SIG-M5 treated with dmso at 0.1 percent for 504 hours (cell line): ENCODE measurements around the gene WDR43.

ENCODE experiments used
- DNase-seq: peaks from one replicate; lab custom pipeline; 2025; ENCODE audit not compliant: unreplicated experiment; lab: John Stamatoyannopoulos, UW

The WDR43 gene

DNA sequence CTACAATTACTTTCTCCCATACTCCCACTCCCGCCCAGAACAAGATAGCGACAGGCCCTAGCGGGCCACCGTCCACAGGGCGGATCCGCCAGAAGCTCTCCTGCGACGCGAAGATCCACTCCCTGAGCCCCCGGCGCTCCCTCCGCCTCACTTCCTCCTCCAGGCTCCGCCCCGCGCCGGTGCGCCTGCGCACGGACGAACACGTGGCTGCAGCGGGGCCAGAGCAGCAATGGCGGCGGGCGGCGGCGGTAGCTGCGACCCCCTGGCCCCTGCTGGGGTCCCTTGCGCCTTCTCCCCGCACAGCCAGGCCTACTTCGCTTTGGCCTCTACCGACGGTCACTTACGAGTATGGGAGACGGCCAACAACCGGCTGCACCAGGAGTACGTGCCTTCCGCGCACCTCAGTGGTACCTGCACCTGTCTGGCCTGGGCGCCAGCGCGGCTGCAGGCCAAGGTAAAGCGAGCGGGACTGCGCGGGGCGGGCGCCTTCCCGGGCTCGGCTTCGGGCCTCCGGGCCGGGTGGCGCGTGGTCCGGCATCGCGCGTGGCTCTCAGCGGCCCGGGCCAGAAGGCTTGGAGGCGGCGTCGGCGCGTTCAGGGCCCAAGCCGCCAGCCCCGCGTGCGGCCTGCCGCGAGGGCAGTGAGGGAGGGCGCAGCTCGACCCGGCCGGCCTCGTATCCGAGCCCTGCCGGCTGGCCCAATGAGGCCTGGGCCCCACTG lies at the start of gene WDR43:
WDR43 (plus strand) TSS at position 198 of the 719 bp plus-strand sequence; CDS start at position 230, 32 bp downstream.
- DNase-seq: peak; percentile 99

DNA sequence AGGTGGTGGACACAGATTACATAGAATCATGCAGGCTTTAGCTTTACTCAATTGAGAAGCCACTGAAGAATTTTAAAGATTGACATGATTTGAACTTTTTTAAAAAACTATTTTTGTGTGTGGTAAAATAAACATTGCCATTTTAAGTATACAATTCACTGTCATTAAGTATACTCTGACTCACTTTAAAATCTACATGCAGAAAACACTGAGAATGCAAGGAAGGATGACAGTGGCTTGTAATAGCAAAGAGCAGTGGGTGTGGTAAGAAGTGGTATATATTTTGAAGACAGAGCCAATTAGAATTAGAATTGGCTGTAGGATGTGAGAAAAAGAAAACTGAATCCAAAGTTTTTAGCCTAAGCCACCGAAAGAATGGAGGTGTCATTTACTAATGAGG lies 39.3 kb upstream of the WDR43 start:
- DNase-seq: no peak

DNA sequence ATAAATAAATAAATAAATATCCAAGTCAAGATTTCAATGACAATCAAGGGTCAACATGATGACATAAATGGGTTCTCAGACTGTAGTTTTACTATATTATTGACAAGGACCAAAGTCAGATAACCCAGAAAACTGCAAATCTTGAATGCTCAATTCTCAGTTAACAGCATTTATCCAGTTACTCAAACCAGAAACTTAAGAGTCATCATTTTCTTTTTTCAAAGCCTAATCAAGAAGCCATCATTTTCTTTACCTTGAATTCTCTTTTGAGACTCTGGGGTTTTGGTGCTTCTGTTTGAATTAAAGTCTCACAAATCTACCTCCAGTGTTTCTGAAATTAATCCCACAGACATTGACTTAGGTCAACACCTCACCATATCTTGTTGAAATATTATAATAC lies 38.5 kb upstream of the WDR43 start:
- DNase-seq: no peak

- DNase-seq: no peak
Measured at GRCh38 chr2:28868611-28869010, 25.9 kb upstream of the WDR43 start.

DNA sequence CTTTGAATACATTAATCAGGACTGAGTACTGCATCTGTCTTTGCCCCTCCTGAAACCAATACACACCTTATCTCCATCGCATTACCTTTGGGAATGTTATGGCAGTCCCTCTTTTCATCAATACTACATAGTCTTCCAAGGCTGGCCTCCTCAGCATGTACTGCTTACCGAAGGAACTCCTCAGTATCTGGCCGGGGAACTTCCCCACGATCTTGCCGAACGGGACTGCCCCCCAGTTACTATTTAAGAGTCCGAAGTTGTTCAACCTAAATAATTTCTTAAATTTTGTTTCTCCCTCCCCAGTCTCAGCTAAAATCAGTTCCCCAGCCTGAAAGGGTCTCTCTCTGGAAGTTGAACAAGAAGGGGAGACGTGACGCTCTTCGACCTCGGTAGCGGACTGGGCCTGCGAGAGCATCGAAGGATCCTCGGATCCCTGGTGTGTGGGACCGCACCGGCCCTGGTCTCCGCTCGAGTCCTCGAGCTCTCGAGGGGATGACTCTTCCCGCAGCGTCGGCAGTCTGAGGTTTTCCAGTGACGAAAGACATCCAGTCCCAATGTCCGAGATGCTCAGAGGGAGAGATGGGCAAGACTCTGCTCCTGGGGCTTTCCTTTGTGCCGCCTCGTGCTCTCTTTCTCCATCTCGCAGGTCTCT lies 24.8 kb upstream of the WDR43 start:
- no peak for DNase-seq

- DNase-seq: peak; percentile 96
Measured at GRCh38 chr2:28870146-28870891, 24.1 kb upstream of the WDR43 start, which contains the start of gene TRMT61B. Gene TRMT61B (minus strand): TSS chr2:28870309. CDS start chr2:28870277, 32 bp downstream.

DNA sequence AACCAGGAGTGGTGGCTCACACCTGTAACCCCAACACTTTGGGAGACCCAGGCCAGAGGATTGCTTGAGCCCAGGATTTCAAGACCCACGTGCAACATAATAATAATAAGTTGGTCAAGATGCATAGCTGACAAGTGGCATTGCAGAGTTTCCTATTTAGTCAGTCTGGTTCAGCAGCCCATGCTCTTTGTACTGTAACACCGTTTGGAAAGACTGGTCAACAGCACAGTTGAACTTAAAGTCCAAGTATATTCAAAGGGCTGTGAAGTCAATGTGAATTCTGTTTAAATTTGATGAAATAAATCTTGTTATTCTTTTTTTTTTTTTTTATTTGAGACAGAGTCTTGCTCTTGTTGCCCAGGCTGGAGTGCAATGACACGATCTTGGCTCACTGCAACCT lies 22.8 kb upstream of the WDR43 start:
- no peak for DNase-seq

- DNase-seq: no peak
Measured at GRCh38 chr2:28880193-28880592, 14.3 kb upstream of the WDR43 start.

DNA sequence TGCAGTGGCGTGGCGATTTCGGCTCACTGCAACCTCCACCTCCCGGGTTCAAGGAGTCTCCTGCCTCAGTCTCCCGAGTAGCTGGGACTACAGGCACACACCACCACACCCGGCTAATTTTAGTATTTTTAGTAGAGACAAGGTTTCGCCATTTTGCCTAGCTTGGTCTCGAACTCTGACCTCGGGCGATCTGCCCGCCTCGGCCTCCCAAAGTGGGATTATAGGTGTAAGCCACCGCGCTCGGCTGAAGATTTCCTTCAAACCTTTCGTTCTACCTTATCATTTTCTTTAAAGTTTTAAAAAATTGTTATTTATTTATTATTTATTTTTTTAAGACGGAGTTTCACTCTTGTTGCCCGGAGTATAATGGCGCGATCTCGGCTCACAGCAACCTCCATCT lies 979 bp upstream of the WDR43 start:
- no peak for DNase-seq

DNA sequence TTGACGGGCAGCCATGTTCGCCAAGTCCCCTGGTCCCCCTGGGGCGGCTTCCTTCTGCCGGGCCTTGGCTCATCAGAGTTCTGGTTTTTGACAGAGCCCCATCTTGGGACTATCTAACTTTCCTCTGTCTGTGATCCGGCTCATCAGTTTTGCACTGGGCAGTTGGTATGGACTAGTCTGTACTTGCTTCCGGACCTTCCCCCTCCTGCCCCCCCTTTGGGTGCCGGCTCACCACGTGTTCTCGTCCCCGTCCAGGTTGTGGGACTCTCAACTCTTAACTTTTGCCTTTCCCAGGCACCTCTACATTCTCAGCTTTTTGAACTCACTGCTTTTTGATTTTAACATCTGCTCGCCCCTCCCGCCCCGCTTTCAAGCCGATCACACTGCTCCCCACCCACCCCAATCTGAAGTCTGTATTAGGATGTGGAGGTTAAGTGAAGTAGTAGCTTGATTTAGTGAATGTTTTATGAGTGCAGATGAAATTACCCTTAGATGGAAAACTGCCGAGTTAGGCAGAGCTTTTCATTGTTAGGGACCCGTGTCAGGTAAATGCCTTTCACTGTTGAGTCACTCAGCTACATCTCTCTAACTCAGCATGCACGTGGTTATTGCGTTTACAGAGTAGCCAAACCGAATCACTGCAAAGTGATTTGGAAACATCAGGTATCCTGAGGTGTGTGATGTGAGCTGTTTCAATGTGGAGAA lies 874 bp downstream of the WDR43 start:
- DNase-seq: peak; percentile 43

GRCh38 chr2:28896906-28897305 lies 2.4 kb downstream of the WDR43 start:
- DNase-seq: no peak

DNA sequence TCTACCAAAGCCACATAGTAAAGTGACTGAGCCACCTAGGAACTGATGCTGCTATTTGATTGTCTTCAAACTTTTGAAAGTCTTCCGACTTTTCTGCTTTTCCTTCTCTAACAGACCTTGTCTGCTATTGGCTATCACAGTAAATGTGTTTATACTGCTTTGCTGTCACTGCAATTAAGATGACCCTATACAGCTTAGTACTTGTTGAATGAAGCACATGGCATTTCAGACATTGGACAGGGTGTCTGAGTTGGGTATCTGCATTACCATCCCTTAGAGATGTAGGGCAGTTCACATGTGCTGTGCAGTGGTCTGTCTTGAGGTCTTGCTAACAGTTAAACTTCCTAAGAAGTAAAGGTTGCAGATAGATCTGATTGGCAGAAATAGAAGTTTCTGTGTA lies 3.6 kb downstream of the WDR43 start:
- no peak for DNase-seq

DNA sequence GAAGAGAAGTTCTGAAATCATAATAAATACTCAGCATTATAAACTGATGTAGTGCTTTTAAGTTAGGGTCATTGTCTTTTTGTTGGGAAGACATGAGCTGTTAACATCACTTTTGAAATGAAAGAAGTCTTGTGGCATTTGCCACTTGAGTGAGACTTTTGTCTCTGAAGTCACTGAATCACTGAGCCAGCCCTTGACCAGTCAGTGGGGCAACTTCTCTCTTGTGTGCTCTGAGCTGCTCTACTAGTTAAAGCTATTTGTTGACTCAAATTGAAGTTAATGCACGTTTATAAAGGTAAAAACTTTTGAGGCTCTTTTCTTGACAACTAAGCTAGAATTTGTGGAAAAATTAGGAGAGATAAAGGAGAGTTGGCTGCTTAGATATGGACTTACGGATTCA lies 6.7 kb downstream of the WDR43 start:
- peak; percentile 9 for DNase-seq

DNA sequence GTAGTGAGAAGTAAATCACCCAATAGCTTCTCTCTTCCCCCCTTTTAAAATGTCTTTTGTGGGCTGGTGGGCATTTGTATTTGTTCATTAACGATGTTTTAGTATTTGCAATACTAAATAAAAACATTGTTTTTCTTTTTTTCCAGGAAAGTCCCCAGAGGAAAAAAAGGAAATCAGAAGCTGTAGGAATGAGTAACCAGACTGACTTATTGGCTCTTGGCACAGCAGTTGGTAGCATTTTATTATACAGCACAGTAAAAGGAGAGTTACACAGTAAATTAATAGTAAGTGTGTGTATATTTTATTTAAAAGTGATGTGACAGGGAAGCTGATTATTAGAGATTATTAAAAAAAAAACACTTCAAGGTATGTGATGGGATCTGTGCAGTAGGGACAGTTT lies 7.4 kb downstream of the WDR43 start:
- no peak for DNase-seq

- DNase-seq: no peak
Measured at GRCh38 chr2:28902584-28902983, 8.1 kb downstream of the WDR43 start.

GRCh38 chr2:28904295-28904694 lies 9.8 kb downstream of the WDR43 start:
- DNase-seq: no peak

- DNase-seq: no peak
Measured at GRCh38 chr2:28904802-28905457, 10.5 kb downstream of the WDR43 start.

GRCh38 chr2:28905533-28905932 lies 11.1 kb downstream of the WDR43 start:
- no peak for DNase-seq

GRCh38 chr2:28906376-28906775 lies 11.9 kb downstream of the WDR43 start:
- no peak for DNase-seq

GRCh38 chr2:28906821-28907220 lies 12.4 kb downstream of the WDR43 start:
- no peak for DNase-seq

DNA sequence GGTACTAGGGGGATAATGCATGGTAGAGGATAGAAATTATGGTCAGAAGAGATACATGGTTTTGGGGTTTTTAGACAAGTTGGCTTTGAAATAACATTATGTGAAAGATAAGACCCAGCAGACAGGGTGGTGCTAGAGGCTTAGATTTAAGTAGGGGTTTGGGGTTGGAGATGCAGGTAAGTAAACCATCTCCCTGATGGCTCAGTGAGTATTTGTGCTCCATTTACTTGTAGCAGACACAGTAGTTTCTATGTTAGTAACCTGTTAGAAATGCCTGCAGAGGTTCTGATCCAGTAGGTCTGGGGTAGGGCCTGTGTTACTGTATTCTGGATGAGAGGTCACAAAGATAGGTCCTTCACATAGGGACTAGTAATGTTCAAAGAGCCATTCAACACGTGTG lies 13.7 kb downstream of the WDR43 start:
- no peak for DNase-seq
